T-helper 22 cell (primary cell): ENCODE measurements around the gene CLRN2.

Source experiments
- DNase-seq: peaks from one replicate; pipeline ENCODE4 v3.0.0-alpha.2; 2020; ENCODE audit warnings: low read depth

Gene CLRN2, protein sequence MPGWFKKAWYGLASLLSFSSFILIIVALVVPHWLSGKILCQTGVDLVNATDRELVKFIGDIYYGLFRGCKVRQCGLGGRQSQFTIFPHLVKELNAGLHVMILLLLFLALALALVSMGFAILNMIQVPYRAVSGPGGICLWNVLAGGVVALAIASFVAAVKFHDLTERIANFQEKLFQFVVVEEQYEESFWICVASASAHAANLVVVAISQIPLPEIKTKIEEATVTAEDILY

DNA sequence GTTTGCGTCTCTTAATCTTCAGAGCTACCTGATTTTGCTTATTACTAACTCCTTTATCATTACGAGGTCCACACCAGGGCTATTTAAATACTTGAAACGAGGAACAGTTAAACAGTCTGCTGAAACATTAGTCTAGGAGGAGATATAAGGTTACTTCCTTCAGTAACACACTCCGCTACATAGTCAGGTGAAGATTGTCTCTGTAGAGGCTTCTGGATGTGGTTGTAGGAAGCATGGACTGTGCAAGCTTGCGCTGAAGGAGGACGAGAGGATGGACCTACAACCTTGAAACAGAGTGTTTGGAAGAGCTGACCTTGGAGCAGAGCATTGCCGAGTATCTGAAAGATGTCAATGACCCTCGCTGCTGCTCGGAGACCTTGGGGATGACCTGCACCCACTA is at the start of gene CLRN2:
Gene CLRN2 (plus strand): TSS at position 301 of the 400 bp plus-strand sequence. CDS start 102 bp downstream, outside the sequence.
- no peak for DNase-seq

DNA sequence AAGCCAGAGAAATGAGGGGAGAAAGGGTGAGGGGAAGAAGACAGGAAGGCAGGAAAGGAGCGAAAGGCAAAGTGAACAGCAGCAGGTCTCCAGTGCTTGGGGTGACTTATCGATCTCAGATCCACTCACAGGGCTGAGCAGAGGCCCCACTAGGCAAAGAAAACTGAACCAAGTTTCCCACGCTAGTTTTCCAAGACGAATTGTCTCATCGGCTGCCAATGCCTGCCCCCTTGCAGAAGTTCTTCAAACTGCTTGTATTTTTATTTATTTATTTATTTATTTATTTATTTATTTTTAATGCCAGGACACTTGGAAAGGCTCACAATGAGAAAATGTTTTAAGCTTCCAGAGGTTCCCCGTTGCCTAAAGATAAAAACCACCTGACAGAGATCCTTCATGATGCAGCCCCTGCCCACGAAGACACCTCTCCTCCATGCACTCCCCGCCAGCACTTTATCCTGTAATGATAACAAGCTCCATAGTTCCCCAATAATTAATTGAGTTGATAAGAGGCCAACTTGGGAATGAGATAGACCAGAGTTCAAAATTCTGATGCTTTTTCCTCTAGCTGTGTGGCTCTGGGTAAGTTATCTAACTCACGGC is 46.2 kb upstream of the CLRN2 start:
- no peak for DNase-seq

GRCh38 chr4:17469931-17470674 is 44.9 kb upstream of the CLRN2 start:
- no peak for DNase-seq

GRCh38 chr4:17475481-17475880 is 39.5 kb upstream of the CLRN2 start:
- no peak for DNase-seq

DNA sequence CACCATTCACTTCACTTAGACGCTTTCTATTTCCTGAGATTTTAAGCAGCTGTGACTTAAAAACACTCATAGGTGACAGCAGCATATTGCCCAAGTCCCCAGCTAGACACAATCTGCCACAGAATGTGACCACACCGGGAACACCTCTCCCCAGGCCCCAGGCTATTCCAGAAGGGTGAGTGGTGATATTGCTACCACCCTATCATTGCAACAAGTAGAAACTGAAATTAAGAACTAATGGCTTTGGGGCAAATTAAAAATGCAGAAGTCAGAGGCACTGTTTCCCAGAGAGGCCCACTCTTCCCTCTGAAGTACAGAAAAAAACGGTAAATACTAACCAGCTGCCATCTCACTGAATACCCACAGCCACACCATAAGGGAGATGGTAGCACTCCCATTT is 38.1 kb upstream of the CLRN2 start:
- no peak for DNase-seq

GRCh38 chr4:17477774-17478472 is 37.0 kb upstream of the CLRN2 start:
- DNase-seq = no peak

DNA sequence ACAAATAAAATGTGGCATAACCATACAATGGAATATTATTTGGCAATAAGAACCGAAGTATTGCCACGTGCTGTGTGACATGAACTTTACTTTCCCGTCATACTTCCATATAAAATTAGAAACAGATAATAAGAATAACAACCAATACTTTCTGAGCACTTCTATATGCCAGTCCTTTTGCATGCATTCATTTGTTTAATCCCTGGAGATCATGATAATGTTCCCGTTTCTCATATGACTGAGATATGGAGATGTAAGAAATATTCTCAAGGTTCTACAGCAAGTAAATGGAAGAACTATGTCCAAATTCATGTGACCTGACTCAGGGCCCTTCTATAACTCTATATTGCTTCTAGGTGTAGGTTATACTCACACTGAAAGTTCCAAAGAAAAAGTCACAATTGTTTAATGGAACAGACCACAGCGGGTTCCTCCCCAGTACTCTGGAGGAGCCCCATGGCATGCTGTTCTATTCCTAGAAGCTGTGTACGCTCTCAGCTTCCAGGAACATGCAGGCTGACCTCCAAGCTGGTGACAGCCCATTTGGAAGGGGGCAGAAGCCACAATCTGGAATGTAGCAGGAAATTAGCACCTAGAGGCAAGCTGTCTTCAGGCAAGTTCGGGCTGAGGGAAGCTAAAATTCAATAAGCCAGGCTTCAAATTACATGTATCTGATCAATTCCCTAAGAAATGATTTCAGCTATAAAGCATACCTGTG is 34.6 kb upstream of the CLRN2 start:
- DNase-seq = no peak

DNA sequence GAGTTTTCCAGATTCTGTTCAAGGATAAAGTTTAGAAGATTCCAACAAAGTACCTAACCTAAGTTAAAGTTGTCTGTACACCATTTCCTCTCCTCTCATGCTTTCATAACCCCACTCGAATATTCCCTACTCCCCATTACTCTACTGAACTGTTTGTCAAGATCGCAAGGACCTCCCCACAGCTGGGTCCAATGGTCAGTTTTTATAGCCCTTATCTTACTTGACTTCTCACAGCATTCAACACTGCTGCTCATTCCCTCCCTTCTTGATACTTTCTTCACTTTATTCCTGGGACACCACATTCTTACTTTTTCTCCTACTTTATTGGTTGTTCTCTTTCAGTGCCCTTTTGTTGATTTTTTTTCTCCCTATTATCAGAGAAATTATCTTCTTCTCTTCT is 34.0 kb upstream of the CLRN2 start:
- no peak for DNase-seq

DNA sequence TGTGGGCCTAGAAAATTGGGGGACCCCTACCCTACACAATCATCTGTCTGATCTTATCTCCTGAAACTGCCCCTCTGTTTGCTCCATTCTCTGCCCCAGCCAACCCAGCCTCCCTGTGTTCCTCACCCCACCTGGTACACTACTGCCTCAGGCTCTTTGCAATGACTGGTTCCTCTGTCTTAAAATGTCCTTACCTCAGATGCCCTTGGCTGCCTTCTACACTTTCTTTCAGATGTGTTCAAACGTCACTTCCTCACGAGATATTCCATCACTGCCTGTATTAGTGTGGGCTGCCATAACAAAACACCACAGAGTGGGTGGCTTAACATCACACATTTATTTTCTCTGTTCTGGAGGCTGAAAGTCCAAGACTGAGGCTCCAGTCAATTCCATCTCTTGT is 32.2 kb upstream of the CLRN2 start:
- DNase-seq = no peak

- DNase-seq = no peak
Observed at GRCh38 chr4:17489123-17489522, 25.8 kb upstream of the CLRN2 start.

DNA sequence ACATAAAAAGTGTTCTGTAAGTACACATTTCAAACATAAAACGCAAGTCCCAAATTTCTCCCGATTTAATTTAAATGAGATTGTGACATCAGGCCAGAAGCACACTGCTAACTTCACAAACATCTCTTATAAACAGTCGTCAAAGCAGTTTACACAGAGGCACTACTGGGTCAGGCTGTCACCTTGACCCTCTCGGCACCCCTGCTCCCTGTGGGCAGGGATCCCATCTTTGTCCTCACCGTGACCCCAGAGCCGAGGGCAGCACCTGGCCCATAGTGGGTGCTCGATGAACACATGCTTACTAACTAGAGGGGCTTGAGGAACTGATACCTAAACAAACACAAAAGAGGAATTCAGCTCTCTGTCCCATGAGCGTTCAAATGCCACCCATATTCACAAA is 25.2 kb upstream of the CLRN2 start:
- DNase-seq = no peak

- no peak for DNase-seq
Observed at GRCh38 chr4:17490575-17491059, 24.3 kb upstream of the CLRN2 start.

DNA sequence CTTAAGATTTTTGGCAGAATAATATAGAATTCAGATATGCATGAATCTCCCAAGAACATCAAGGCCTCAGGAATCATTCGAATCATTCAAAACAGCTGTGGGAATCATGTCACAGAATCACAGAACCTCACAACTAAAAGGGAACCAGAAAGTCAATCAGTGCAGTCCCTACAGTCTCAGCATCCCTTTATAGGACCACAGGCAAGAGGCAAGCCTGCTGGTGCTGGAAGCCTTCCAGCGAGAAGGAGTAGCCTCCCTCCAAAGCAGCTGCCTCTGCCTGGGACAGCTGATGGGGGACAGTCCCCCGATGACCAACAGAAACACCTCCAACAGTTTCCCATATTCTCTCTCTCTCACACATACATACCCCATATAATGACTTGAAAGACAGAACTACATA is 23.8 kb upstream of the CLRN2 start:
- DNase-seq = no peak

DNA sequence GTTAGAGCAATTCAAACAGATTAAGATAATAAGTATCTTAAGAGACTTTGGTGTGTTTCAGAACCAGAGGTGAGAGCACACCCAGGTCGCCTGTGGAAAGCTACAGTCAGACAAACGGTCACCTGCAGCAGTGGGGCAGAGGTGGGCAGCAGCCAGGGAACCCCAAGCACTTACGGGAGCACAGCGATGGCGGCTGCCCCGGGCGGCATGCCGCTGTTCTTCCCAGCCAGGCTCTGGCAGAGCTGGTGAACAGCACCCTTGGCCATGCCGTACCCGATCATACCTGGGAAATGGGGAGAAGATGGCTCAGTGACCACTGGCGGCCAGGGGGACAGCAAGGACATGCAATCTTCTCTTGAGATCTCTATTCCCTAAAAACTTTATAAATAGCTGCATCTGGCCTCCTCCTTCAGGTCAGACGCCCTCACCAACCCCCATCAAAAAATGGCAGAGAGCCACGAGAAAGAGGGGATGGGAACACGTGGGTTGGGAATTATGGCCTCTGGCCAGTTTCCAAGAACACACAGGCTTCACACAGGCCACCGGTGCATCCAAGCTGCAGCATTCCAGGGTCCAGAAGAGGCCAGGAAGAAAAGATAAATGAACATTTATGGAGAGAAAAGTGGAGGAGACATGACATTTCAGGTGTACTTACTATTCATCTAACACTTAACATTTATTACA is 22.8 kb upstream of the CLRN2 start:
- DNase-seq = no peak

DNA sequence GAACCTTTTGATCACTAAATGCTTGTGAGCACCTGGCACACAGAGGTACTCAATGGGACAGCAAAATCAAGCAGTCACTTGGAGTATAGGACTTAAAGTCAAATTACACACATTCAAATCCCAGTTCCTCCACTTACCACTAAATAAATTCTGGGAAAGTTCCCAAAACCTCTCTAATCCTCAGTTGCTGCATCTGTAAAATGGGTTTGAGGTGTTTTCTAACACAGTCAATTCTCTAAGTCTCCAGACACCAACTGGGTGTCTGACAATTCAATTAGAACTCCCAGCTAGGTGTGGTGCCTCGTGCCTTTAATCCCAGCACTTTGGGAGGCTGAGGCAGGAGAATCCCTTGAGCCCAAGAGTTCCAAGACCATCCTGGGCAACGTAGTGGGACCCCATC is 22.1 kb upstream of the CLRN2 start:
- DNase-seq = no peak

DNA sequence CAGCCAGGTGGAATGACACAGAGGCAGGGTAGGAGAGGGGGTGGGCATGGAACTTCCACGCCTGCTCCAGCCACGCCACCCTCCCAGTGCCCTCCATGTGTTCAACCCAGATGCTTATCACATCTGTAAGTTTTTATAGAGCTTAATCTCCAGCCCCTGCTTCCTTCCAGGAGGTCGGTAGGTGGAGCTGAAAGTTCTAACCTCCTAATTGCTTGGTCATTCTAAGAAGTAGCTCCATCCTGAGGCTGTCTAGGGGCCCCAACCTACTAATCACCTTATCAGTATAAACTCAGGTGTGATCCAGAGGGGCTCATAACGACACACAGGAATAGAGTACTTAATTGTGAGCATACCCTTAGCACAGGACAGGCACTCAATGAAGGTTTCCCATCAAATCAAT is 21.3 kb upstream of the CLRN2 start:
- DNase-seq = no peak

- DNase-seq = no peak
Observed at GRCh38 chr4:17494258-17495190, 20.4 kb upstream of the CLRN2 start.

GRCh38 chr4:17497890-17498523 is 17.0 kb upstream of the CLRN2 start:
- no peak for DNase-seq

DNA sequence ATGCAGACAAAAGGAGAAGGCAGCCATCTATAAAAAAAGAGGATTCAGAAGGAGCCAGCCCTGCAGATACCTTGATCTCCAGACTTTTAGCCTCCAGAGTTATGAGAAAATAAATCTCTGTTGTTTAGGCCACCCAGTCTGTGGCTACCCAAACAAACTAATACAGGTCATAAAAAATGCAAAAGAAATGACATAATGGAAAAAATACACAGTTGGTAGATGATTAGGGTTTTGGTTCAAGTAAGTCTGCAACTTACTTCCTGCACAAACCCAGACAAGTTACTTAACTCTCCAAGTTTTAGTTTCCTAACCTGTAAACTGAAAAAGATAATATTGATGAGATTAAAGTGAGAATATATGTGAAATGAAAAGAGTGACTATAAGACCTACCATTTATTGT is 14.4 kb upstream of the CLRN2 start:
- DNase-seq = no peak

- no peak for DNase-seq
Observed at GRCh38 chr4:17502756-17503155, 12.2 kb upstream of the CLRN2 start.
